Endothelial cell of umbilical vein (primary cell): ENCODE results near the gene KBTBD4. TPM values are rescaled to one million over a fixed set of nuclear protein-coding genes. Genes with fewer than 3 reads are reported as not detected.

Source experiments
- BruUV-seq: library from RNA; stranded (reverse); fragments of 400-500 nt; replicated peaks from 2 replicates; lab custom pipeline; 2021; lab: Mats Ljungman, UMichigan
- CTCF ChIA-PET: fragments of 300-600, 350-600 bp; sonication (Branson Sonifier 250); formaldehyde crosslinking; loops from one replicate; lab custom pipeline; 2021; ENCODE audit warnings: antibody characterized with exemption, inconsistent platforms; lab: Charles Lee
- POLR2A ChIA-PET: fragments of 300-600, 350-600 bp; sonication (Branson Sonifier 250); formaldehyde crosslinking; loops from one replicate; lab custom pipeline; 2021; ENCODE audit warnings: antibody characterized with exemption, inconsistent platforms; lab: Charles Lee
- DNase-seq: peaks from one replicate; pipeline ENCODE4 v3.0.0-alpha.2; 2011; ENCODE audit warnings: low read depth, low spot score
- FAIRE-seq: peaks from 2 replicates; lab custom pipeline; 2011; peaks lifted over from hg19 to GRCh38; lab: Jason Lieb, UNC
- H2AFZ ChIP-seq: 2 replicates; pipeline ENCODE4 v1.6.0; 2012; ENCODE audit warnings: low read depth, low read length, control low read depth, inconsistent platforms
- H3K27ac ChIP-seq: 2 replicates; pipeline ENCODE4 v1.5.1; 2011; ENCODE audit warnings: low read depth, mild to moderate bottlenecking, control low read depth, low read length, moderate library complexity; ENCODE audit not compliant: insufficient read depth
- H3K27me3 ChIP-seq, 2 experiments: 2 replicates each; pipeline versions ENCODE4 v1.6.0 to v1.6.1; 2011; ENCODE audit warnings: low read length in 2 of 2, mixed read lengths in 1 of 2; ENCODE audit not compliant: control insufficient read depth in 2 of 2, insufficient read depth in 2 of 2
- H3K36me3 ChIP-seq, 2 experiments: 2 replicates in 1 of 2; 3 replicates in 1 of 2; pipeline ENCODE4 v1.5.1; 2011; ENCODE audit warnings: low read length in 2 of 2, mild to moderate bottlenecking in 1 of 2, moderate library complexity in 1 of 2; ENCODE audit not compliant: control insufficient read depth in 2 of 2, insufficient read depth in 2 of 2; ENCODE audit errors: extremely low read depth in 1 of 2
- H3K4me1 ChIP-seq: 3 replicates; pipeline ENCODE4 v1.5.1; 2011; ENCODE audit warnings: mild to moderate bottlenecking, low read length; ENCODE audit not compliant: control insufficient read depth, insufficient read depth; ENCODE audit errors: extremely low read depth
- H3K4me2 ChIP-seq: 2 replicates; pipeline ENCODE4 v1.6.1; 2011; ENCODE audit warnings: low read length, control low read depth, mixed read lengths; ENCODE audit not compliant: insufficient read depth
- H3K4me3 ChIP-seq, 3 experiments: fragments of 200-600 bp in 1 of 3; sonication (generic), shearing (Covaris generic) in 1 of 3; replicated peaks in 1 of 3; 2 replicates each; pipeline ENCODE4 v1.5.1; 2011 to 2016; ENCODE audit warnings: control low read depth in 3 of 3, low read length in 3 of 3, mild to moderate bottlenecking in 2 of 3, inconsistent platforms in 1 of 3, low read depth in 1 of 3, moderate library complexity in 1 of 3; ENCODE audit not compliant: insufficient read depth in 1 of 3
- H3K79me2 ChIP-seq: 2 replicates; pipeline ENCODE4 v1.6.0; 2012; ENCODE audit warnings: low read length, inconsistent platforms; ENCODE audit not compliant: control insufficient read depth, insufficient read depth
- H3K9ac ChIP-seq: replicated peaks from 2 replicates; pipeline ENCODE3; 2011; ENCODE audit warnings: low read length, control low read depth; ENCODE audit not compliant: insufficient read depth; ENCODE audit errors: extremely low read depth
- H3K9me1 ChIP-seq: replicated peaks from 3 replicates; pipeline ENCODE4 v1.6.0; 2011; ENCODE audit warnings: mild to moderate bottlenecking, low read length; ENCODE audit not compliant: control insufficient read depth, insufficient read depth; ENCODE audit errors: extremely low read depth
- H3K9me3 ChIP-seq: replicated peaks from 2 replicates; pipeline ENCODE4 v1.5.1; 2012; ENCODE audit warnings: low read length, inconsistent platforms; ENCODE audit not compliant: control insufficient read depth, insufficient read depth
- H4K20me1 ChIP-seq: replicated peaks from 2 replicates; pipeline ENCODE3; 2011; ENCODE audit warnings: mild to moderate bottlenecking, low read length; ENCODE audit not compliant: control insufficient read depth, insufficient read depth; ENCODE audit errors: extremely low read depth
- CTCF ChIP-seq, 2 donors: IDR thresholded peaks; 1 replicate in 1 of 2; 2 replicates in 1 of 2; pipeline ENCODE4 v1.5.1; 2011; ENCODE audit warnings: low read length in 2 of 2, mild to moderate bottlenecking in 2 of 2, moderate library complexity in 2 of 2, control low read depth in 1 of 2, inconsistent platforms in 1 of 2, low read depth in 1 of 2; ENCODE audit not compliant: insufficient read depth in 1 of 2; ENCODE audit errors: extremely low read depth in 1 of 2
- EZH2 ChIP-seq: IDR thresholded peaks from 2 replicates; pipeline ENCODE4 v1.6.1; 2012; ENCODE audit warnings: borderline replicate concordance, low read depth, mild to moderate bottlenecking, moderate library complexity, low read length, inconsistent platforms; ENCODE audit not compliant: severe bottlenecking
- FOS ChIP-seq: IDR thresholded peaks from 2 replicates; pipeline ENCODE4 v1.6.1; 2011; ENCODE audit warnings: mild to moderate bottlenecking, low read length, moderate library complexity, borderline replicate concordance; ENCODE audit not compliant: insufficient read depth
- GATA2 ChIP-seq: IDR thresholded peaks from 2 replicates; pipeline ENCODE4 v1.7.0; 2011; ENCODE audit warnings: low read depth, mild to moderate bottlenecking, moderate library complexity, mixed read lengths, low read length; ENCODE audit not compliant: insufficient read length, insufficient read depth
- JUN ChIP-seq: IDR thresholded peaks from 2 replicates; pipeline ENCODE4 v1.6.1; 2011; ENCODE audit warnings: borderline replicate concordance, low read depth; ENCODE audit not compliant: insufficient read length, insufficient read depth
- MYC ChIP-seq: IDR thresholded peaks from one replicate; pipeline ENCODE4 v1.6.1; 2011; ENCODE audit warnings: mild to moderate bottlenecking, low read depth, low read length
- POLR2A ChIP-seq: IDR thresholded peaks from 2 replicates; pipeline ENCODE4 v1.6.1; 2012; ENCODE audit warnings: low read depth, mild to moderate bottlenecking, control low read depth, low read length
- POLR2AphosphoS5 ChIP-seq: IDR thresholded peaks from 2 replicates; pipeline ENCODE4 v1.6.1; 2012; ENCODE audit warnings: low read depth, mild to moderate bottlenecking, control low read depth, low read length, moderate library complexity; ENCODE audit not compliant: insufficient read depth
- dilution Hi-C: fragments of 300-500 bp; cut with MboI; formaldehyde crosslinking; loops from one replicate; pipeline ENCODE4 v1.15.0; 2019; ENCODE audit warnings: low sequenced_read_pairs; ENCODE audit not compliant: extremely low pct_ligation_motif_present
- intact Hi-C: fragments of 100-400 bp; cut with micrococcal nuclease; formaldehyde crosslinking; loops from one replicate; pipeline ENCODE4 v1.10.0; 2022
- polyA plus RNA-seq, 4 experiments: library from polyadenylated mRNA; depleted of rRNA in 3 of 4; stranded (reverse) in 3 of 4; unstranded in 1 of 4; fragments of >200 nt; gene quantifications; 2 replicates each; pipeline versions ENCODE4 v1.2.1 to v1.2.3, GENCODE V29; 2011 to 2012; ENCODE audit warnings: missing spikeins in 1 of 4
- total RNA-seq: library from RNA; stranded (reverse); gene quantifications from 2 replicates; pipeline ENCODE4 v1.2.3, GENCODE V29; 2021
- TF ChIP-seq, protein P1 (sequence below): IDR thresholded peaks from 2 replicates; pipeline ENCODE4 v1.6.1; 2011; ENCODE audit not compliant: insufficient read depth, insufficient read length

KBTBD4 gene
- total and polyA plus RNA-seq, 2 donors (not counting 3 experiments of a cell fraction or from before 2014, with no cell fraction given), result 16.3 to 23.2 TPM

- no peak overlapping the region for H3K4me3 ChIP-seq
- peaks cover 15% of the 10 kb centered on the region for H4K20me1 ChIP-seq
- no peak overlapping the region for H3K9ac ChIP-seq
- no peaks in the 10 kb centered on the region for H3K36me3 ChIP-seq
- intact Hi-C loops (no loop called here), dilution Hi-C loops (no loop called here)
- H3K27me3 ChIP-seq, result no peaks in the 10 kb centered on the region
- ChIA-PET POLR2A (no interaction called here), CTCF (interaction anchor here (0.8 to 1.7 kb wide), 3 partner anchors 9 to 46 kb away, joined by 3 to 5 read pairs (median 3); no protein-coding TSS in a partner anchor)
- no TSS peak for BruUV-seq
- H3K9me1 ChIP-seq, result no peaks in the 10 kb centered on the region
- no peak overlapping the region for H3K27ac ChIP-seq
- DNase-seq (no peak), FAIRE-seq (no peak)
- H2AFZ ChIP-seq, result no peak overlapping the region
- no peak overlapping the region for H3K4me2 ChIP-seq
- no peaks in the 10 kb centered on the region for H3K9me3 ChIP-seq
- H3K4me1 ChIP-seq, result peaks cover 4% of the 10 kb centered on the region
- TF ChIP-seq POLR2A (no peak), FOS (no peak), CTCF (IDR thresholded peaks at IDR 0.05; ENCODE audit: extremely low read depth in 1 of 2, insufficient read depth in 1 of 2, low read depth in 1 of 2, low read length in 2 of 2) (no peak), MYC (no peak), POLR2AphosphoS5 (no peak), GATA2 (no peak), EZH2 (no peak), JUN (no peak)
- TF ChIP-seq, protein P1, sequence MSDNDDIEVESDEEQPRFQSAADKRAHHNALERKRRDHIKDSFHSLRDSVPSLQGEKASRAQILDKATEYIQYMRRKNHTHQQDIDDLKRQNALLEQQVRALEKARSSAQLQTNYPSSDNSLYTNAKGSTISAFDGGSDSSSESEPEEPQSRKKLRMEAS, result no peak
- peaks cover 99% of the 10 kb centered on the region for H3K79me2 ChIP-seq
Measured at GRCh38 chr11:47533690-47534151, 45.0 kb downstream of the KBTBD4 start.
